H9 (cell line): Measurements from ENCODE around the gene FMC1. TPM values are rescaled to one million over a fixed set of nuclear protein-coding genes. Genes with fewer than 3 reads are reported as not detected.

Source experiments
- DNase-seq: peaks from one replicate; pipeline ENCODE4 v3.0.0-alpha.2; 2017
- H2AFZ ChIP-seq: one replicate; pipeline ENCODE4 v1.6.1; 2013; ENCODE audit warnings: mild to moderate bottlenecking, low read length, control low read depth, moderate library complexity
- H2AK5ac ChIP-seq: 2 replicates; pipeline ENCODE4 v1.6.1; 2013; ENCODE audit warnings: low read length, control low read depth, mixed read lengths; ENCODE audit not compliant: insufficient read length
- H2BK120ac ChIP-seq: one replicate; pipeline ENCODE4 v1.6.1; 2013; ENCODE audit warnings: low read depth, mild to moderate bottlenecking, low read length, control low read depth, inconsistent platforms; ENCODE audit not compliant: poor library complexity, severe bottlenecking
- H2BK12ac ChIP-seq: 2 replicates; pipeline ENCODE4 v1.6.1; 2013; ENCODE audit warnings: low read length, control low read depth, mixed read lengths, low read depth; ENCODE audit not compliant: insufficient read length
- H2BK15ac ChIP-seq: 2 replicates; pipeline ENCODE4 v1.6.1; 2013; ENCODE audit warnings: low read depth, low read length, control low read depth
- H2BK20ac ChIP-seq: one replicate; pipeline ENCODE4 v1.6.1; 2013; ENCODE audit warnings: low read depth, mild to moderate bottlenecking, low read length, control low read depth, inconsistent platforms; ENCODE audit not compliant: poor library complexity, severe bottlenecking
- H2BK5ac ChIP-seq: 2 replicates; pipeline ENCODE4 v1.6.1; 2013; ENCODE audit warnings: low read length, control low read depth, mixed read lengths; ENCODE audit not compliant: insufficient read length
- H3K14ac ChIP-seq: 2 replicates; pipeline ENCODE4 v1.6.1; 2013; ENCODE audit warnings: low read length, control low read depth; ENCODE audit not compliant: insufficient read depth
- H3K18ac ChIP-seq: 2 replicates; pipeline ENCODE4 v1.6.1; 2013; ENCODE audit warnings: low read depth, mild to moderate bottlenecking, mixed read lengths, low read length, control low read depth; ENCODE audit not compliant: insufficient read length
- H3K23ac ChIP-seq: 2 replicates; pipeline ENCODE4 v1.6.1; 2013; ENCODE audit warnings: low read length, control low read depth, mixed read lengths, low read depth; ENCODE audit not compliant: insufficient read length
- H3K23me2 ChIP-seq: 2 replicates; pipeline ENCODE4 v1.6.1; 2013; ENCODE audit warnings: low read depth, mild to moderate bottlenecking, mixed read lengths, low read length, control low read depth; ENCODE audit not compliant: insufficient read length, poor library complexity, severe bottlenecking
- H3K27ac ChIP-seq: 2 replicates; pipeline ENCODE4 v1.5.1; 2013; ENCODE audit warnings: low read length, control low read depth, mixed read lengths, low read depth; ENCODE audit not compliant: insufficient read length
- H3K27me3 ChIP-seq: 2 replicates; pipeline ENCODE4 v1.6.1; 2013; ENCODE audit warnings: low read length, control low read depth, inconsistent platforms; ENCODE audit not compliant: insufficient read depth
- H3K4ac ChIP-seq: 2 replicates; pipeline ENCODE4 v1.6.1; 2013; ENCODE audit warnings: low read depth, mild to moderate bottlenecking, control low read depth, inconsistent platforms, low read length, moderate library complexity
- H3K4me1 ChIP-seq: 2 replicates; pipeline ENCODE4 v1.6.1; 2013; ENCODE audit warnings: low read length, control low read depth, inconsistent platforms; ENCODE audit not compliant: insufficient read depth
- H3K4me2 ChIP-seq: 2 replicates; pipeline ENCODE4 v1.6.1; 2013; ENCODE audit warnings: low read length, control low read depth, mixed read lengths; ENCODE audit not compliant: insufficient read length, insufficient read depth
- H3K56ac ChIP-seq: 2 replicates; pipeline ENCODE4 v1.6.1; 2013; ENCODE audit warnings: low read depth, mild to moderate bottlenecking, mixed read lengths, low read length, control low read depth; ENCODE audit not compliant: insufficient read length
- H3K79me1 ChIP-seq: 2 replicates; pipeline ENCODE4 v1.6.1; 2013; ENCODE audit warnings: low read depth, mild to moderate bottlenecking, moderate library complexity, low read length, control low read depth, inconsistent platforms; ENCODE audit not compliant: insufficient read depth, poor library complexity, severe bottlenecking
- H3K79me2 ChIP-seq: 2 replicates; pipeline ENCODE4 v1.6.1; 2013; ENCODE audit warnings: low read length, control low read depth, inconsistent platforms; ENCODE audit not compliant: insufficient read depth
- H3K9ac ChIP-seq: 2 replicates; pipeline ENCODE4 v1.6.1; 2013; ENCODE audit warnings: low read length, control low read depth, mixed read lengths; ENCODE audit not compliant: insufficient read length; ENCODE audit errors: extremely low read depth
- H3K9me3 ChIP-seq: one replicate; pipeline ENCODE4 v1.6.1; 2013; ENCODE audit warnings: low read depth, low read length, inconsistent platforms; ENCODE audit not compliant: control insufficient read depth
- H3T11ph ChIP-seq: one replicate; pipeline ENCODE4 v1.6.1; 2013; ENCODE audit warnings: mild to moderate bottlenecking, low read length, control low read depth, inconsistent platforms
- H4K20me1 ChIP-seq: one replicate; pipeline ENCODE4 v1.6.1; 2013; ENCODE audit not compliant: control insufficient read depth, insufficient read length, insufficient read depth
- H4K5ac ChIP-seq: 2 replicates; pipeline ENCODE4 v1.6.1; 2013; ENCODE audit warnings: low read depth, mild to moderate bottlenecking, mixed read lengths, low read length, control low read depth; ENCODE audit not compliant: insufficient read length
- H4K8ac ChIP-seq: replicated peaks from 2 replicates; pipeline ENCODE4 v1.6.1; 2013; ENCODE audit warnings: low read length, control low read depth, mixed read lengths, low read depth; ENCODE audit not compliant: insufficient read length
- H4K91ac ChIP-seq: 2 replicates; pipeline ENCODE4 v1.6.1; 2013; ENCODE audit warnings: low read depth, mild to moderate bottlenecking, moderate library complexity, mixed read lengths, low read length, control low read depth; ENCODE audit not compliant: insufficient read length
- H3K27ac Mint-ChIP-seq, 3 experiments: 2 replicates in 2 of 3; 3 replicates in 1 of 3; pipeline ENCODE4 v1.8.0; 2020 to 2021; ENCODE audit warnings: mixed read lengths in 3 of 3, mild to moderate bottlenecking in 1 of 3, moderate library complexity in 1 of 3
- H3K27me3 Mint-ChIP-seq: 2 replicates; pipeline ENCODE4 v1.8.0; 2021; ENCODE audit warnings: low read depth, mild to moderate bottlenecking, moderate library complexity, mixed read lengths
- H3K36me3 Mint-ChIP-seq, 3 experiments: 2 replicates in 2 of 3; 3 replicates in 1 of 3; pipeline ENCODE4 v1.8.0; 2020 to 2021; ENCODE audit warnings: low read depth in 3 of 3, mixed read lengths in 3 of 3; ENCODE audit not compliant: insufficient read depth in 1 of 3
- H3K4me1 Mint-ChIP-seq, 2 experiments: 2 replicates each; pipeline ENCODE4 v1.8.0; 2020; ENCODE audit warnings: mixed read lengths in 2 of 2
- H3K4me3 Mint-ChIP-seq, 2 experiments: 2 replicates in 1 of 2; 3 replicates in 1 of 2; pipeline ENCODE4 v1.8.0; 2020 to 2021; ENCODE audit warnings: mild to moderate bottlenecking in 2 of 2, mixed read lengths in 2 of 2, moderate library complexity in 1 of 2
- H3K9me3 Mint-ChIP-seq, 2 experiments: 2 replicates in 1 of 2; 3 replicates in 1 of 2; pipeline ENCODE4 v1.8.0; 2020; ENCODE audit warnings: mild to moderate bottlenecking in 2 of 2, mixed read lengths in 2 of 2, moderate library complexity in 1 of 2
- WGBS: extraction: QIAGEN DNeasy Blood & Tissue Kit; methylation state at CpG from one replicate; pipeline ENCODE4 v1.1.7; 2013; ENCODE audit warnings: missing lambda C conversion rate, low lambda C conversion rate, mixed read lengths; ENCODE audit not compliant: insufficient read length; ENCODE audit errors: extremely low coverage; 5-methylcytosine and 5-hydroxymethylcytosine counted together
- total RNA-seq: library from RNA; stranded (reverse); gene quantifications from 2 replicates; pipeline ENCODE4 v1.2.1, GENCODE V29; 2021
- TF ChIP-seq, protein P1 (sequence below): fragments of 200-600 bp; sonication (generic); conservative IDR thresholded peaks from 3 replicates; pipeline ENCODE4 v1.8.0; 2021; ENCODE audit warnings: antibody characterized with exemption, mild to moderate bottlenecking

The FMC1 gene
- total RNA-seq, 1 experiment from 2014 or later, result 10.9 TPM

DNA sequence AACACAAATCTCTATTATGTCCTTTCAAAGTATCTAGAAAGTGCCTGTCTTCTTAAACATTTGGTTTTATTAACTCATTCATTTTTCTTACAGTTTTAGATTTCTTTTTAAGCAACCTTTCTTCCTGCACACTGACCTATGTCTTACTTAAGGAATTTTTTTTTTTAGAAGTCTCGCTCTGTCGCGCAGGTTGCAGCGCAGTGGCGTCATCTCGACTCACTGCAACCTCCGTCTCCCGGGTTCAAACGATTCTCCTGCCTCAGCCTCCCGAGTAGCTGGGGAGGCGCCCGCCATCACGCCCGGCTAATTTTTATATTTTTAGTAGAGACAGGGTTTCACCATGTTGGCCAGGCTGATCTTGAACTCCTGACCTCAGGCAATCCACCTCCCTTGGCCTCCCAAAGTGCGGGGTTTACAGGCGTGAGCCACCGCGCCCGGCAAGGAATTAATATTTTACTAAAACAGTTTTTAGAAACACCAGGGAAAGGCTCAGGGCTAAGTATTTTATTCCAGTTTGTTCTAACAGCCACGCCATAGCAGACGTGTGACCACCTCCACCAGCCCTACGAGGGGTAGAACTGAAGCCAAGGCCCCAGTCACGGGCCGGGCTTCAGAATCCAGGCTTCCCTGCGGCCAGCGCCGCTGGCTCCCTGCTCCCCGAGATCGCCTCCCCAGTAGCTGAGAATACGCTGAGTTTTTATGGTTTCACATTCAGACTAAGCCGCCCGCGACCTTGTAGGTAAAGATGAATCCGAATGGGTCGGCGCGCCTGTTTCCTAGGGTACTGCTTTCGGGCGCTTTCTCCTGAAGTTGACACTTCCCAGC is 17.6 kb downstream of the FMC1 start:
- Histone ChIP-seq H2BK12ac (no peak overlapping the region), H3K27ac (peak overlapping the region; percentile 76), H3K4me2 (peak overlapping the region; percentile 56), H3K23ac (no peak overlapping the region), H3K23me2 (peaks cover 6% of the 10 kb centered on the region), H4K20me1 (no peaks in the 10 kb centered on the region), H3K4ac (peak overlapping the region; percentile 74), H2BK15ac (no peak overlapping the region), H2BK20ac (no peak overlapping the region), H3K4me1 (no peaks in the 10 kb centered on the region; the same call in 1 of the 2 replicates), H3K18ac (peak overlapping the region; percentile 85), H3K56ac (no peak overlapping the region), H2BK5ac (no peak overlapping the region), H3T11ph (no peak overlapping the region), H4K8ac (no peak overlapping the region), H3K9me3 (no peaks in the 10 kb centered on the region), H2AK5ac (no peak overlapping the region), H3K79me2 (peaks cover 20% of the 10 kb centered on the region; the same call in 1 of the 2 replicates), H3K14ac (peak overlapping the region; percentile 81), H2AFZ (no peak overlapping the region), H4K5ac (no peak overlapping the region), H2BK120ac (peak overlapping the region; percentile 15), H4K91ac (no peak overlapping the region), H3K79me1 (no peaks in the 10 kb centered on the region), H3K27me3 (no peaks in the 10 kb centered on the region), H3K9ac (peak overlapping the region; percentile 94)
- peak overlapping the region; percentile 97 to 99 (median 98) for H3K27ac Mint-ChIP-seq
- no peak for DNase-seq
- peak overlapping the region; percentile 87 to 96 for H3K4me3 Mint-ChIP-seq
- TF ChIP-seq, protein P1, sequence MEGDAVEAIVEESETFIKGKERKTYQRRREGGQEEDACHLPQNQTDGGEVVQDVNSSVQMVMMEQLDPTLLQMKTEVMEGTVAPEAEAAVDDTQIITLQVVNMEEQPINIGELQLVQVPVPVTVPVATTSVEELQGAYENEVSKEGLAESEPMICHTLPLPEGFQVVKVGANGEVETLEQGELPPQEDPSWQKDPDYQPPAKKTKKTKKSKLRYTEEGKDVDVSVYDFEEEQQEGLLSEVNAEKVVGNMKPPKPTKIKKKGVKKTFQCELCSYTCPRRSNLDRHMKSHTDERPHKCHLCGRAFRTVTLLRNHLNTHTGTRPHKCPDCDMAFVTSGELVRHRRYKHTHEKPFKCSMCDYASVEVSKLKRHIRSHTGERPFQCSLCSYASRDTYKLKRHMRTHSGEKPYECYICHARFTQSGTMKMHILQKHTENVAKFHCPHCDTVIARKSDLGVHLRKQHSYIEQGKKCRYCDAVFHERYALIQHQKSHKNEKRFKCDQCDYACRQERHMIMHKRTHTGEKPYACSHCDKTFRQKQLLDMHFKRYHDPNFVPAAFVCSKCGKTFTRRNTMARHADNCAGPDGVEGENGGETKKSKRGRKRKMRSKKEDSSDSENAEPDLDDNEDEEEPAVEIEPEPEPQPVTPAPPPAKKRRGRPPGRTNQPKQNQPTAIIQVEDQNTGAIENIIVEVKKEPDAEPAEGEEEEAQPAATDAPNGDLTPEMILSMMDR, result no peak
- no peaks in the 10 kb centered on the region; a peak in 1 of 5 replicates for H3K9me3 Mint-ChIP-seq
- no CpG with 5 or more reads among the region's 39 CpGs for WGBS
- peaks cover 3 to 13% (median 8%) of the 10 kb centered on the region in 3 experiments; a peak in 4 of 7 replicates for H3K36me3 Mint-ChIP-seq
- H3K27me3 Mint-ChIP-seq, result no peaks in the 10 kb centered on the region
- peaks cover 24 to 36% of the 10 kb centered on the region in 2 experiments for H3K4me1 Mint-ChIP-seq
